Prostate gland (tissue), 2 donors: ENCODE measurements around the gene PEX16.

ENCODE experiments used
- CTCF ChIP-seq, 4 experiments: fragments of 200-600 bp in 2 of 4; fragments of 450-650 bp in 2 of 4; sonication (generic) in 2 of 4; IDR thresholded peaks; 1 replicate in 3 of 4; 2 replicates in 1 of 4; pipeline ENCODE4 v1.5.1; 2016 to 2019; ENCODE audit warnings: antibody characterized with exemption in 4 of 4, mild to moderate bottlenecking in 2 of 4, moderate library complexity in 2 of 4
- POLR2A ChIP-seq: fragments of 450-650 bp; IDR thresholded peaks from one replicate; pipeline ENCODE4 v1.6.1; 2016; ENCODE audit warnings: antibody characterized with exemption, mild to moderate bottlenecking

- TF ChIP-seq CTCF (IDR thresholded peaks at IDR 0.05) (no peak), POLR2A (no peak)
These were observed 39.8 kb downstream of the PEX16 start for GRCh38 chr11:45877845-45878244.
